CMK (cell line): ENCODE data around the gene TAL2.
"Not testable (repeated sequence)": the region's sequence is repeated elsewhere in the genome, so short reads cannot be mapped to it uniquely, and the experiment has no call there.

Experiments
- DNase-seq: peaks from one replicate; pipeline ENCODE4 v3.0.0-alpha.2; 2010; ENCODE audit warnings: low read depth

The TAL2 gene

DNA sequence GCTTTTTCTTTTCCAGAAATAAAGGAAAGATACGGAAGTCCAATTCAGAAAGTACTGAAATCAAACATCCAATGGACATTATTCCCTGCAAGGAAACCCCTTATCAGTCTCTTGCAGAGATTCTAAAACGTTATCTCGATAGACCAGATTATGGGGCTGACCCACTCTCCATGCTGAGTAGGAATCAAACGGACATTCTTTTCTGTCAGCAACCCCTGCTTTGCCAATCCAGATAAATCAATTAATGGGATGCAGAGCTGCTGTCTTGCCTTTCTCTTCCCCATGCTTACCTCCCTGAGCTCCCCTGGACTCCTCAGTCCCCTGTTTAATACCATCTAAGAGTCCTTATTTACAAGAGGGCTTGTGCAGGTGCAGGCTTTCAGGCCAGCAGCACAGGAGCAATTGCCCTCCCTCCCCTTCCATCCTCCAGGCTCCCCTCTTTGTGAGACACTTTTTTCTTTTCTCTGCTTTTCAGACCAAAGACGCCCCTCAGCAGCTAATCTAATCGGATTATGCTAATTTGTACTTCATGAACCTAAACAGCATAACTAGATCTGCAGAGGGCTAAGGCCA lies 14.2 kb downstream of the TAL2 start:
- DNase-seq, result peak; percentile 72

DNA sequence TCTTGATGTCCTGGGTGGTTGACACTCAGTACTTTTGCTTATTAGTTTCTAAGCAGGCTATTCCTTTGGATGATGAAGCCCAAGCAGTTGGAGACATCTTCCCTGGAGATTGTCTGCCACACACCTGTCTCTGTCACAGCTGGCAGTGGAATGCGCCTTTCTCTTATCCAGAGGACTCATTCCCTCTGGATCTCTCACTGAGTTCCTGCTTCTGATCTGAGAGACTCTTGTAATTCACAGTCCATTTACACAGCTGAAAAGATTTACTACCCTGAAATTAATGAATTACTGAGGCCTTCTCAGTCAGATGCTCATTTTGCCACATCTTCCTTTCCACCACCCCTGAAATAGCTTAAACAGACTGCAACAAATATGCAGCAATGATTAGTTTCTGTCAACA lies 15.9 kb downstream of the TAL2 start:
- no peak for DNase-seq

DNA sequence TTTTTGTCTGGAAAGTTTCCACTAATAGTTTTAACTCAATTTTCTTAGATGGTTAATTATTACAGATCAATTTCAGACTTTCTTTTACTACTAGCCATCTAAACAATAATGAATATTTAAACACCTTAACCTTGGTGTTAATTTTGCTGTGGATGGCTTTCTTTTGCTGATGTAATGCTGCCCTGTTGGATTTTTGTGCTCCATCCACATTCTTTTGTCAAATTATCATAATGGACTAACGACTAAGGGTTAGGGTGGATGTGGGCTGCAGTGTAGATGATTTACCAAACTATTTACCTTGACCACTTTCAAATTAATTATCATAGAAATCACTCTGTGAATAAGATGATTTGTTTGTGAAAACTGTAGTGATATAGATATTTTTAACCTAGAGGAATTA lies 16.5 kb downstream of the TAL2 start:
- no peak for DNase-seq

DNA sequence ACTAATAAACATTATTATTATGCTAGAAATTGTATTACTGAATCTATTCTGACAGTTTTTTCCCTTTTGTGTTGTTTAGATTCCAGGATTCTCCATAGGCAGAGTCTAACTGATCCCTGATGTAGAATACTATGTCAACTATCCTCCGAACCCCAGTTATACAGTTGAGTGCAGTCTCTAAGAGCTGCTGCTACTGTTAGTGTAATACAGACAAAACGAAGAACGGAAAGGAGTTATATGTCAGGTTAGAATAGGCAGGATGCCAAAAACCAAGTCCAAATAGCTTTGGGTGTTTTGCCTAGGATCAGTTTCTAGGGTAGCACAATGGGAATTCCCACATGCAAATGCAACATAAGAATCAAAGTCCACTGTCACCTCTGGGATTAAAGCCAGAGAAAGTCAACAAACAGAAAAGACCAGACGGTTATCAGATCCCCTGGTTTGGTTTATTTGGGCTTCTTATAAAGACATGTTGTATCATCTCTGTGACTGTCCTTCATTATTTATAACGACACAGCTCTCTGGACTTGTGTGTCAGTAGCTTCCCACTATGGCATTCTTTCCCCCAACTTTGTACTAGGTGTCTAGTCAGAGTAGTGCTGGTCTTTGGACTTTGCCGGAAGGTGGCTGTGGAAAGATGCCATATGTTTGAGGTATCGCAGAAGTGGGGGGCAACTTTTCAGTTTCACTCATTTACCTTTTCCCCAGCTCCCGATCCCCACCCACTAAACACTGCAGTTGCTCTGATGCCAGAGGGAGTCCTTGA lies 17.2 kb downstream of the TAL2 start:
- DNase-seq, result no peak

DNA sequence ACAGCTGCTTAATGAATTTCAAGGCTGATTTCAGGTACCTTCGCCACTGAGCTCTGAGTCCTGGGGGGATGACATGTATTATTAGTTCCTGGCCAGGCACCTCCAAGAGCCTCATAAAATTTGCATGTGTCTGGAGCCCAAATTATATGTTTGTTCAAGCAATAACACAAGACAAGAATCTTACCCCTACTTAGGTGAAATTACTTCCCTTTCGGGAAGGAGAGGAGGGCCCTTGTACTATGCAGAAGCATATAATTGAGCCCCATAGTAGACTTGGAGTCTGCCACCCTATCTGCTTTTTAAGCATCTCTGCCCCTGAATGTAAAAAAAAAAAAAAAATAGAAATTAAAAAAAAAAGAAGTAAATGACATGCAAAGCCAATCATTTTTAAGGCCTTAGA lies 19.1 kb downstream of the TAL2 start:
- DNase-seq, result no peak

DNA sequence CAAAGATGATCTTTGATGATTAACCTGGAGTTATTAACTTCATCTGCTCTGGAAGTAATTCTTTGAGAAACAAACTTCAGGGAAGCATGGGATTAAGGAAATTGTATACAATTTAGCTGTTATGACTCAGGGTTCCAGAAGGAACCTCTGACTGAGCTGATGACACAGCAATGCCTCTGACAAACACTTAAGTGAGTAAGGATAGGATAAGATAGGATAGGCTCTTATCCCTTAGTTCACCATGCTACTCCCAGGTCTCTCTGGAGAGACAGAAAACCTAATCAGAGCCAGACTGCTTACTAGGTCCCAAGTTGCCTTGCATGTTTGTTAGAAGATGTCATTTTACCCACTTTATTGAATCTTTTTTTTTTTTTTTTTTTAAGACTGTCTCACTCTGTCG lies 19.5 kb downstream of the TAL2 start:
- DNase-seq, result no peak

DNA sequence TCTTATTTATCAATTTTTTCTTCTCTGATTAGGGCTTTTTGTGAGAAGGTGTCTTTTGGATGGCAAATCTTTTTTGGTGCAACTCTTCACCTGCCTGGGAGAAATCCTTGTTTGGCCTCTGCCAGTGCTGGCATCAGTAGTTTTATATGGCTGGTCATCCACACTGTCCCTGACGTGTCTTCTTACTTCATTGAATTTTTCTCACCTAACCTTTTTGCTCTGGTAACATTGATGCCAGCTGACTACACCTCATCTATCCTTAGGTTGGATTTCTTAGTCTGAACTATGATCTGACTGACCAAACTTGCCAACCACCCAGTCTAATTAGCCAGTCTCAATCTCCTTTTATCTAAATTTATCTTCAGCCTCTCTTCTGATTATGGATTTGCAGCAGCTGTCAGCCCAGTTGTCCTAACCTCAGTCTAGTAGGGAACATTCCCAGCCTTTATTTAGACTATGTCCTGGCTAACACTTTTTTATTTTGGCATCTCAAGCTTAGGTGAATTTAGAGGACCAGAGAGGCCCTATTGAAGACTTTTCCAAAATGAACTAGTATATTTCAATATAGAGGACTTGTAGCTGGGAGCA lies 21.5 kb downstream of the TAL2 start:
- no peak for DNase-seq

DNA sequence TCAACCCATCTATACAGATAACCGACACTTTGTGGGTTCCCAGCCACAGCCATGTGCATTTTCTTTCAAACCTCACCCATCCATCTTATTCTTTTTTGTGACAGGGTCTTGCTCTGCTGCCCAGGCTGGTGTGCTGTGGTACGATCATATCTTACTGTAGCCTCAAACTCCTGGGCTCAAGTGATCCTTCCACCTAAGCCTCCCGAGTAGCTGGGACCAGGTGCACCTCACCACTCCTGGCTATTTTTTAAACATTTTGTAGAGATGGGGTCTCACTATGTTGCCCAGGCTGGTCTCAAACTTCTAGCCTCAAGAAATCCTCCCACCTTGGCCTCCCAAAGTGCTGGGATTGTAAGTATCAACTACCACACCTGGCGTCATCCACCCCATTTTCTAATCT lies 24.7 kb downstream of the TAL2 start:
- no peak for DNase-seq

DNA sequence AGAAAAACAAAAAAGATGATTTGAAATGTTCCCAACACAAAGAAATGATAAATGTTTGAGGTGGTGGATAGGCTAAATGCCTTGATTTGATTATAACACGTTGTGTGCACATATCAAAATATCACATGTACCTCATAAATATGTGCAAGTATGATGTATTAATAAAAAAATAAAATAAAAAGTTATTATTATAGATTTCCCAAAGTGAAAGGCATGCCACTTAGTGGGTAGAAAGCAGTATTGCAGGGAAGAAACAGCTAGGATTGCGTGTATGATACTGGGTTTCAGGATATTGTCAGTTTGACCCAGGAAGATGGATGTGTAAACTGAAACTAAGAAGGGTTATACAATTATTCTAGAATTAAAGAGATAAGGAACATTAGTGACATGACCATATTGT lies 28.5 kb downstream of the TAL2 start:
- no peak for DNase-seq

DNA sequence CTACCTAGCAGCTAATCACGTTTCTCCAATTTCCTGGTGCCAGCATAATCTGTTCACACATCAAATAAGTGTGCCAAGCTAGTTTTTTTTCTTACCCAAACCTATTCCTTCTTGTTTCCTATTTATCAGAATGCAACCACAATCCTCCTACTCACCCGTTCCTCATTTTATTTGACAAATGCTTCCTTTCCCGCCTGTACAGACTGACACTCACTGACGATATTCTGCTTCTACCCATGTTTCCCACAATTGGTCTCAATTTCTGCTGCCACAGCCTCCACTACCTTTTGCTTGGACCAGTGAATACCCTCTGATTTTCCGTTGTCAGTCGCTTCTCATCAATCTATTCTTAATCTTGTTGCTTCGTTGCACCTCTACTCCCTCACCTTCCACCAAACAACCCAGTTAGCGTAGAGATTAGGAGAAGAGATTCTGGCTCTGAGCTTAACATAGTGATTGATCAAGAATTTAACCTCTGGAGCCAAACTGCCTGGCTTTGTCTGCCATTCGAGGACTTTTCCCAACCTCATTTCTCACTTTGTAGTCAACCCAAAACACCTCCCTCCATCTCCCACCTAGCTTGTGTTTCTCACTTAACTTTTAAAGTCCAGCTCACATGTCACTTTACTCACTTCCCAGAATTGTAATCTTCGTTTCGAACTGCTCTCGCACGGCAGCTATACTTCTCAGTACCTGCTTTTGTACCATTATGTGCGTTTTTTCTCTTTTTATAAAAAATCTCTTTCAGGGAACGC lies 31.4 kb downstream of the TAL2 start:
- DNase-seq, result no peak

DNA sequence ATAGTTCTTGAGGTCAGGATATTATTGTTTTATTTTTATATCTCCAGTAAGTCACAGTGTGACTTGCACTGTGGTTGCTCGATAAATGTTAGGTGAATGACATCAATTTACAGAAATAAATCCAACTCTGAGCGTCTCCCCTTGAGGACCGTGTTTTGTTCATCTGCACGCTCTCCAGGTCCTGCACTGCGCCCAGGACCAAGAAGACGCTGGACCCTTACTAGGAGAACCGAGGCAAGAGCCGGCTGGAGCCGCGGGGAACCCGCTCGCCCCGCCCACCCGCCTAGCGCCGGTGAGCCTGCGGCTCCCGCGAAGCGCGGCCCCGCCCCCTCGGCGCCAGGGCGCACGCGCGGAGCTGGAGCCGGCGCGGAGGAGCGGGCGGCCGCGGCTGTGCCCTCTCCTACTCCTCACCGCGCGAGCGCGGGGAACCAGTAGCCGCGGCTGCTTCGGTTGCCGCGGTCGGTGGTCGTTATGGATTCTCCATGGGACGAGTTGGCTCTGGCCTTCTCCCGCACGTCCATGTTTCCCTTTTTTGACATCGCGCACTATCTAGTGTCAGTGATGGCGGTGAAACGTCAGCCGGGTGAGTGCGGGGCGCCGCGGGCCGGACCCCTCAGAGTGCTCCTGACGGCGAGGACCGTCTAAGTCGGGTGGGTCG lies 32.1 kb downstream of the TAL2 start, which contains the start of gene TMEM38B:
Gene TMEM38B, plus strand, starts transcription at position 352 of the 658 bp plus-strand sequence. Its CDS starts 120 bp downstream, at position 472.
- peak; percentile 30 for DNase-seq

DNA sequence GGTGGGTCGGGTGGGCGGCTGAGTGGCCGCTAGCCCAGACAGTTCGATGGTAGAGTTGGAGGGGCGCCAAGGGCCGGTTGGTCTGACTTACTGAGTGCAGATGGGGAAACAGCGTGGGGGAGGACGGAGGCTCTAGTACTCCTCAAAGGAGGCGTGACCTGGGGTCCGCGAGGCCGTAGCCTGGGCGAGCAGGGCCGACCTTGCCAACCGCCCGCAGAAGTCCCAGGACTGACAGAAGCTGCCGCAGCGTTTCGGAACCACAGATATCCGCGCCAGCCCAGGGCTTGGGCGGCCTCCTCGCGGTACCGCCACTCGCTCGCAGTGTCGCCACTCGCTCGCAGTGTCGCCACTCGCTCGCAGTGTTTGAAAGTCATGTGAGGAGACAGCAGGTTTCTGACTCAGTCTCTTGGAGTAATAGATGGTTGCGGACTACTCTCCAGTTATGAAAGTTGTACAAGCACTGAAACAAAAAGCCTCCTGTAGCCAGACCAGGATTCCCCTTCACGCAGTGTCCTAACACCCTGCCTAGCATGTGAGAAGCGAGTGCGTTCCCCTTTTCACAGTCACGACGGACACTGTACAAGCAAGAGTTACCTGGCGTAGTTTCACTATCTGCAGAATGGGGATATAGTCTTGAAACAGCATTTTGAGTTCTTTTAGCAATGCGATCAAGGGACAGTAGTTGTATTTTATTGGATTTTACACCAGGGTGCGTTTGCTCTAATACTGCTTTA lies 32.8 kb downstream of the TAL2 start:
- peak; percentile 52 for DNase-seq

DNA sequence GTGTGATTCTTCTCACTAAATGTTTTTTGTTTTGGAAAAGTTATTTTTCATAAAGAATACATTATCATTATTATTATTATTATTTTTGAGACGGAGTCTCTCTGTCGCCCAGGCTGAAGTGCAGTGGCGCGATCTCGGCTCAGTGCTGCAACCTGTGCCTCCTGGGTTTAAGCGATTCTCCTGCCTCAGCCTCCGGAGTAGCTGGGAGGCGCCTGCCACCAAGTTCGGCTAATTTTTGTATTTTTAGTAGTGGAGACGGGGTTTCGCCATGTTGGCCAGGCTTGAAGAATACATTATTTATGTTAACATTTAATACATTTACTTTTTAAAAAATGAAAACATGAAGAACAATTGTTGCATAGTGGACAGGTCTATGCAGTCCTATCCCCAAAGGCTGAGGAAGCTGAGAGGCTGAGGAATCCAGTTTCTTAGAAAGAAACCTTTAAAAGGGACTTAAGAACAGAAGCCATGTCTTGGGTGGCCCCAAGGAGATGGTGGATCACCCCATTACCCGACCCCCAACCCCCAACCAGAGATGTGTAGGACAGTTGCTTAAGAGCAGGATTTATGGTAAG lies 34.0 kb downstream of the TAL2 start:
- no peak for DNase-seq

DNA sequence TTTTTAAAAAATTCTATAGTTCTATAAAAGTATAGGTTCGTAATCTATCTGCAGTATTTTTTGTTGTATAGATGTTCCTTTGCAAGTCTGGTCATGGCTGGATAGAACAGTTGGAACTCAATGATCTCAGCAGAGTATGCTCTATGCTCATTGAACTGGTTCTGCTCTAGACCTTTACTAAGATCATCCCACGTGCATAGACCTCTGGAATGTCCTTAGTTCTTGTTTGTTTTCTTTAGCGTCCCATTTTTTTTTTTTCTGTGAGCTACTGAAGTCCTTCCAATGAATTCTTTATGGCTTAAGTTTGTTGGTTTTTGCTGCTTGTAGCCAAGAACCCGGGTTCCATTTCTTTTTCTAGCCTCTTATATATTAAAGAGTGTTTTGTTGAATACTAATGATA lies 35.6 kb downstream of the TAL2 start:
- DNase-seq, result no peak

DNA sequence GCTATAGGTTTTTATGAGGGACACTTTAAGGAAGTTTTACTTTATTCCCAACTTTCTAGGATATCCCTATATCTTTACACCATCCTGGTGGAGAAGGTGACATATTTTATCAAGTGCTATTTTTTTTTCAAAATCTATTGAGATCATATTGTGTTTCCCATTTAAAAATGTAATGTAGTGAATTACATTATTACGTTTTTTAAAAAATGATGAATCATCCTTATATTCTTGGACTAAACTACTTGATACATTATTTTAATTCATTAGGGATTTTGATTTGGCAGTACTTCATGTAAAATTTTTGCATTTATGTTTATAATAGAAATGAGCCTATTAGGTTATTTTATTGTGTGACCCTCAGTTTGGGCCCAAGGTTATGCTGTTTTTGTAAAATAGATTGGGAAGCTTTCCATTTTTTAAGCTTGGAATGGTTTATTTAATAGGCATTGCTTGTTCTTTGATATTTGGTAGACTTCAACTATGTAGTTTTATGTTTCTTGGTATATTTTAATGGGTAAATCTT lies 36.2 kb downstream of the TAL2 start:
- no peak for DNase-seq

DNA sequence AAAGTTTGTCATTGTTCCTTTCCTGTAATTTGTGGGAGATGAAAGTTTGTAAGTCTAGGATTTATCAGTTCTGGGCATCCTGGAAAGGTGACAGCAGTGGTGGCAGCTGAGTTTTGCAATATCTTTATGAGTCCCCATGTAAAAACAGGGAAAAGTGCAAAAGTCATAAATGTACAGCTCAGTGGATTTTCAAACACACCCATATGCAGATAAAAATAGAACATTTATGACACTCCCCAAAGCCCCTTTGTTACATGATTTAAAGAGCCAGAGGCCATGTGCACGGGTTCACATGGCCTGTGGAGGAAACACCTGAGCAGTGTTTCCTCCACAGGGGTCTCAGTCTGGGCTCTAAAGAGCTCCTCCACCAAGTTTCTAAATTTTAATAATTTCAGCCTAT lies 38.4 kb downstream of the TAL2 start:
- no peak for DNase-seq

DNA sequence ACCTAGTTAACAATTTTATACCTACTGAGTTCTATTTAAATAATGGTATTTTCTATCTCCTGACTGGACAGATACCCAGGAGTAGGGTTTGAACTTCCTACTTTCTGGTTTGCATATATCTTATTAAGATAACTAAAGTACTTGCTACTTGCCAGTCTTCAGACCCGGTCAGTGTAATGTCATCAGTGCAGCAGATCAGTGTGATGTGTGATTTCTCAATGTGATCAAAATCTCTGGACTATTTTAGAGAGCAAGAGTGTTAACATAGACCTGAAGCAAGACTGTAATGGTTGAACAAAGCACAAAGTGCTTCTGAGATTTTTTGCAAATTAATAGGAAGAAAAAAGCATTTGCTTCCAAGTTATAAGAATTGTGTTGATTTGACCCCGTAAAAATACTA lies 38.9 kb downstream of the TAL2 start:
- DNase-seq, result no peak

DNA sequence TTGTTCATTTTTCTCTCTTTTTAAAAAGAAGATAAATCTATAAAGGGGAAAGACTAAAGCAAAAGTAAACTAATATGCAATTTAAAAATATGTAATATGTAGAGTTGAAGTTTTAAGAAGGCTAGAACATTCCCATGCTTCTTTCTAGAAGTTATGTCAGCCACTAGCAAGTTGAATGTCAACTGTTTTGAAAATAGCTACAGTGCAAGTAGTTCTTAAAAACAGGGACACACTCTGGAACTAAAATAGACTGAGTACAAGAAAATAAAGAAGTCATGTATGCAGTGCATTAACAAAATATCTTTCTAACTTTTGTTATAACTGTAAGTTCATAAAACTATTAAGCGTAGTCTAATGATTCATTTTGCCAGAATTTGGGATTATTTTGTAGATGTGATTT lies 40.0 kb downstream of the TAL2 start:
- no peak for DNase-seq

DNA sequence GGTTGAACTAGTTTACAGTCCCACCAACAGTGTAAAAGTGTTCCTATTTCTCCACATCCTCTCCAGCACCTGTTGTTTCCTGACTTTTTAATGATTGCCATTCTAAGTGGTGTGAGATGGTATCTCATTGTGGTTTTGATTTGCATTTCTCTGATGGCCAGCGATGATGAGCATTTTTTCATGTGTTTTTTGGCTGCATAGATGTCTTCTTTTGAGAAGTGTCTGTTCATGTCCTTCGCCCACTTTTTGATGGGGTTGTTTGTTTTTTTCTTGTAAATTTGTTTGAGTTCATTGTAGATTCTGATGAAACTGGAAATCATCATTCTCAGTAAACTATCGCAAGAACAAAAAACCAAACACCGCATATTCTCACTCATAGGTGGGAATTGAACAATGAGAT lies 41.4 kb downstream of the TAL2 start:
- DNase-seq, result not testable (repeated sequence)

DNA sequence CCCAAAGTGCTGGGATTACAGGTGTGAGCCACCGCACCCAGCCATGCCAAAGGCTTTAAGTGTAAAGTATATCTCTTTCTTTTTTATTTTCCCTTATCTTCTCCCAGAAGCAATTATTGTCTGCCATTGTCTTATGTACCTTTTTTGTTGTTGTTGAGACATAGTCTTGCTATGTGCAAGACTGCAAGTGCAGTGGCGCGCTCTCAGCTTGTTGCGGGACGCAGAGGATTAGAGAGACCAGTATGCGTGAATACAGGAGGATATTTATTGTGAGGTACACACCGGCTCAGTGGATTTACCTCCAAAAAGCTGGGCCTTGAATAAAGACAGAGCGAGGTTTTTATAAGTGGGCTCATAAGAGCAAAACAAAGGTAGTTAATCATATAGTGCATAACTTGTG lies 43.9 kb downstream of the TAL2 start:
- DNase-seq, result no peak

DNA sequence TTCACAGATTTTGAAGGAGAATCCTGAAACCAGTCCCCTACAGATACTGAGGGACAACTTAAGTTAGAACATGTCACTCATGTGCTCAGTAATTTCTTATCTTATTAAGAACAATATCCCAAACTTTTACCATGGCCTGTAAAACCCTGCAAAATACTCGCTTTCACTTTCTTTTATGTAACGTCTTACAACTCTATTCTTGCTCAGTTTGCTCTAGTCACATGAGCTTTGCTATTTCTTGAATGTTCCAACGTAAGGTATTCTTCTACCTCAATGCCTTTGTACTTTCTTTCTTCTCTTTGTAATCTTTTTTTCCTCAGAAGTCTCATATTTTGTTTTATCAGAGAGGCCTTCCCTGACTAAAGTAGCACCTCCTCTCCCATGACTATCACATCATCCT lies 46.1 kb downstream of the TAL2 start:
- no peak for DNase-seq
